Erythroblast (primary cell): ENCODE data around the gene NCAM2.
A peak's percentile ranks its signal among the peaks of the same experiment; 100 is the strongest.
"Not testable (repeated sequence)": the region's sequence is repeated elsewhere in the genome, so short reads cannot be mapped to it uniquely, and the experiment has no call there.

Experiments
- DNase-seq, 2 experiments: peaks; one replicate each; lab custom pipeline; 2025; lab: John Stamatoyannopoulos, UW
- GATA1 ChIP-seq: IDR thresholded peaks from 2 replicates; pipeline ENCODE4 v1.6.1; 2011; ENCODE audit warnings: low read depth, mild to moderate bottlenecking, control low read depth, low read length, moderate library complexity
- POLR2A ChIP-seq: IDR thresholded peaks from 2 replicates; pipeline ENCODE4 v1.6.1; 2011; ENCODE audit warnings: mild to moderate bottlenecking, low read length

Gene NCAM2

DNA sequence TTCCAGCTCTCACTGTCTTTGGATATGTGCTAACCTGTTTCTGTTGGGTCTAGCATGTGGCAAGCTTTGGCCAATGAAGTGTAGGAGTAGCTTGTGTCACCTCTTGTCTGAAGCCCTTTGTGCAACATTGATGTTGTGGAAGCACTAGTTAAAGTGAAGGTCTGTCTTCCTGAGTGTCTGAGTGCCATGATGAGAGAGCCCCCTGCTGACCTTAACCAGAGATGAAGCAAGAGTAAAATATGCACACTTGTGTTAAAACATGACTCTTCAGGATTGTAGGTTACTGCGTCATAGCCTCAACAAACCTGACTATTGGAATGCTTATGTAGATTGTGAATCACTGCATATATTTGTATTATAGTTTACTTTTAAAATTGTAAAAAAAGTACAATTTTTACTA lies 103.7 kb downstream of the NCAM2 start:
- TF ChIP-seq GATA1 (no peak), POLR2A (no peak)
- DNase-seq, result peak; percentile 0 to 6

DNA sequence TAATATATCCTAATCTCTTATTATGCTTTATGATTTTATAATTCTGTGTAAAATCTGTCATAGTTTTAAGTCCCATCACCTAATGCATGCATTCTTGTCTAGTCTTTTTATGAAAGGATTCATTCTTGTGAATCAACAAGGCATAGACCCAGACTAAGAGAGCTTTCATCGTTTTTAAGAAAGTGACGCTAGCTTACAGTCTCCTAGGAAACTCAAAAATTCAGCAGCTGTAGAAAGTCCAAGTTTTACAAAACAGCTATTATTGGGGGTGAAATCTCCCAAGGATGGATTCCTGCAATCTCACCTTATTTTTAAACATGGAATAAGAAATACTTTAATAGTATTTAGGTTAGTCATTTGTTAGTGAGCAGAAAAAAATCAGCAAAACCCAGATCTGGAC lies 104.7 kb downstream of the NCAM2 start:
- no peak for DNase-seq
- no peak for TF ChIP-seq POLR2A
- TF ChIP-seq GATA1, result no peak

GRCh38 chr21:21103692-21104091 lies 105.5 kb downstream of the NCAM2 start:
- DNase-seq, result no peak
- no peak for TF ChIP-seq GATA1
- TF ChIP-seq POLR2A, result no peak

GRCh38 chr21:21109736-21110135 lies 111.5 kb downstream of the NCAM2 start:
- TF ChIP-seq GATA1, result no peak
- no peak for TF ChIP-seq POLR2A
- DNase-seq, result no peak

GRCh38 chr21:21111309-21111920 lies 113.2 kb downstream of the NCAM2 start:
- TF ChIP-seq GATA1 (no peak), POLR2A (no peak)
- no peak for DNase-seq

DNA sequence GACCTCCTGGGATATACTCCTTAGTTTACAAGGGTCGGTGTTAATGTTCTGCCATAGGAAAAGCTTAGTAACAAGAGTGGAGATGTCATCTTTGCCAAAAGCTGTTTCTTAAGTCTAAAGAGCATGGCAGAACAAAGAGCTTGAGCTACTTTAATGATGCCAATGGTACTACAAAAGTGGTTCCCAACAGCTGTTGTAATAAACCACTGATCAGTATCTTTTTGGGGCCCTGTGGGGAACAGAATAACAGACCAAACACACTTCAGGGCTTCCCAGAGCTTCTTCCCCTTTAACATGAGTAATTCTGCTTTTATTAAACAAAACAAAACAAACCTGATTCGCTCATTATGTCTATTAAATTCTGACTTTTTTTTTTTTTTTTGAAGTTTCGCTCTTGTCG lies 116.3 kb downstream of the NCAM2 start:
- TF ChIP-seq GATA1 (no peak), POLR2A (no peak)
- DNase-seq, result no peak

DNA sequence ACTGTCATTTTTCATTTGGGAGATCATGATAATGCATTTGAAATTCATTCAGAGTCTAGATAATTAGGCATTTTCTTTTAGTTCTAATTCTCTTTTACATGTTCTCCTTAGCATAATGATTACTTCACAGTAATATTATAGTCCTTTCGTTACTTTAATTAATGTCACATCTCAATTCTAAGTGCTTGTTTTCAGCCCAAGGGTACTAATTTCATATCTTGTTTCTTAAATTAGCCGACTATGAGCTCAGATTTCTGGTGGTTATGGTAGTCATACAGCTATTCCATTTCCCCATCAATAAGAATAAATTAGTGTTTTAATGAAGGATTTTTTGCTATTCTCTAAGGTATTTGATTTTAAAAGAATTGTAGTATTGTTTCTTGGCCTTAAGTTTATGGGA lies 120.9 kb downstream of the NCAM2 start:
- DNase-seq, result no peak
- TF ChIP-seq POLR2A (no peak), GATA1 (no peak)

- no peak for DNase-seq
- TF ChIP-seq GATA1, result no peak
- no peak for TF ChIP-seq POLR2A
These were observed 124.5 kb downstream of the NCAM2 start for GRCh38 chr21:21122680-21123079.

GRCh38 chr21:21132390-21132789 lies 134.2 kb downstream of the NCAM2 start:
- no peak for TF ChIP-seq GATA1
- no peak for TF ChIP-seq POLR2A
- DNase-seq, result no peak

DNA sequence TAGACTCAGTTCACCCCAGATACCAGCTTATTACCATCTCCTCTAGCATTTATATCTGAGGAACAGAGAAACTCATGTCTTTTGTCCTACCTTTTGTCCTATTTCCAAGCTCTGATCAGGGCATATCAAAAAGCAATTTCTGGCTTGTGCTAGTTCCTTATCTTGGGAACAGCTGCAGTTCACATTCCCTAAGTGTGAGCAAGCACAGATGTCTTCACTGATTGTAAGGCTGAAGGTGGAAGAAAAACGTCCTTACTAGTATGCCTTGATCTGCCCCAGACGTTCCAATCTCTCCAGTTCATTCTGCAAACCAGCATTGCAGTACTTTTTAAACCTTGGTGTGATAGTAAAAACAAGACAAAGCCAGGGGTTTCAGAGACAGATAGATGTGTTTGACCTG lies 139.8 kb downstream of the NCAM2 start:
- TF ChIP-seq POLR2A (no peak), GATA1 (no peak)
- DNase-seq, result no peak

- DNase-seq, result no peak
- no peak for TF ChIP-seq GATA1
- no peak for TF ChIP-seq POLR2A
These were observed 148.6 kb downstream of the NCAM2 start for GRCh38 chr21:21146587-21147373.

GRCh38 chr21:21147374-21147745 lies 149.2 kb downstream of the NCAM2 start:
- no peak for DNase-seq
- TF ChIP-seq POLR2A, result no peak
- no peak for TF ChIP-seq GATA1

DNA sequence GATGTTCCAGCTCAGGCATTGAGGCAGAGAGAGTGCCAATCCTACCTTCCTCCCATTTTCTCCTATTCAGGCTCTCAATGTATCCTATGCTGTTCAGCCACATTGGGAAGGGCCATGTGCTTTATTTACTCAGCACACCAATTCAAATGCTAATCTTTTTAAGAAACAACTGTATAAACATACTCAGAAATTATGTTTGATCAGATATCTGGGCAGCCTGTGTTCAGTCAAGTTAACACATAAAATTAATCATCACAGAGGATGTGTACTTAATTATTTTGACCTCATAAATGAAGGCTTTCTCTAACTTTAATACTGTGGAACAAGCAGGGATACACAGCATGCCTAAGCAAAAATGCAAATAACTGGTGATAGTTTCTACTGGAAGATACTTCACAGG lies 149.8 kb downstream of the NCAM2 start:
- DNase-seq, result no peak
- TF ChIP-seq POLR2A, result no peak

- TF ChIP-seq POLR2A, result no peak
- TF ChIP-seq GATA1, result no peak
- no peak for DNase-seq
These were observed 150.3 kb downstream of the NCAM2 start for GRCh38 chr21:21148514-21148913.

GRCh38 chr21:21149445-21149844 lies 151.2 kb downstream of the NCAM2 start:
- DNase-seq, result not testable (repeated sequence)
